SU-DHL-6 (cell line): ENCODE data around the gene MMP23B.

Source experiments
- H2AFZ ChIP-seq: fragments of 200-600 bp; sonication (generic); 2 replicates; pipeline ENCODE4 v1.6.1; 2014; ENCODE audit warnings: low read depth, mild to moderate bottlenecking, moderate library complexity, mixed read lengths, antibody characterized with exemption, low read length; ENCODE audit not compliant: severe bottlenecking
- H3F3A ChIP-seq: fragments of 200-600 bp; shearing (Covaris generic); 2 replicates; pipeline ENCODE4 v1.6.0; 2016; ENCODE audit warnings: antibody characterized with exemption, mild to moderate bottlenecking; ENCODE audit not compliant: insufficient read depth
- H3K27ac ChIP-seq: fragments of 200-600 bp; sonication (generic); 2 replicates; pipeline ENCODE4 v1.5.1; 2016; ENCODE audit warnings: low read depth, mild to moderate bottlenecking, low read length, moderate library complexity, mixed read lengths
- H3K27me3 ChIP-seq: fragments of 200-600 bp; sonication (generic), shearing (Covaris generic); 2 replicates; pipeline ENCODE4 v1.6.0; 2014; ENCODE audit warnings: mild to moderate bottlenecking, low read length
- H3K36me3 ChIP-seq: fragments of 200-600 bp; sonication (generic); 2 replicates; pipeline ENCODE4 v1.6.1; 2014; ENCODE audit warnings: mild to moderate bottlenecking, low read length, mixed read lengths
- H3K4me2 ChIP-seq: fragments of 300-600, 200-600 bp; shearing (Covaris generic), sonication (generic); 2 replicates; pipeline ENCODE4 v1.6.0; 2014; ENCODE audit warnings: low read length, low read depth, mild to moderate bottlenecking; ENCODE audit not compliant: poor library complexity, severe bottlenecking
- H3K4me3 ChIP-seq: fragments of 200-600 bp; sonication (generic); 2 replicates; pipeline ENCODE4 v1.5.1; 2014; ENCODE audit warnings: antibody characterized with exemption, low read length, mild to moderate bottlenecking, mixed read lengths; ENCODE audit not compliant: insufficient read depth, poor library complexity, severe bottlenecking
- H3K79me2 ChIP-seq: fragments of 200-600 bp; sonication (generic); 2 replicates; pipeline ENCODE4 v1.6.1; 2014; ENCODE audit warnings: mild to moderate bottlenecking, low read length, moderate library complexity; ENCODE audit not compliant: insufficient read depth
- H3K9ac ChIP-seq: fragments of 200-600 bp; sonication (generic); 2 replicates; pipeline ENCODE4 v1.7.0; 2014; ENCODE audit warnings: mild to moderate bottlenecking, low read length
- H3K9me2 ChIP-seq: fragments of 200-600 bp; sonication (generic); replicated peaks from 2 replicates; pipeline ENCODE4 v1.6.1; 2014; ENCODE audit warnings: low read length; ENCODE audit not compliant: insufficient read depth
- H3K9me3 ChIP-seq: fragments of 200-600 bp; sonication (generic); 2 replicates; pipeline ENCODE4 v1.6.1; 2014; ENCODE audit warnings: low read length, mixed read lengths; ENCODE audit not compliant: insufficient read depth
- H4K20me1 ChIP-seq: fragments of 200-600 bp; sonication (generic); 2 replicates; pipeline ENCODE4 v1.6.1; 2014; ENCODE audit warnings: low read depth, mild to moderate bottlenecking, antibody characterized with exemption, low read length, moderate library complexity, mixed read lengths
- CTCF ChIP-seq: fragments of 200-600 bp; sonication (generic); IDR thresholded peaks from one replicate; pipeline ENCODE4 v1.5.1; 2017; ENCODE audit warnings: antibody characterized with exemption, mild to moderate bottlenecking, low read length, moderate library complexity; ENCODE audit not compliant: insufficient read depth, poor library complexity, severe bottlenecking
- EZH2phosphoT487 ChIP-seq: fragments of 200-600 bp; sonication (generic), shearing (Covaris generic); conservative IDR thresholded peaks from 2 replicates; pipeline ENCODE4 v1.6.1; 2018; ENCODE audit warnings: mild to moderate bottlenecking, antibody characterized with exemption, low read length, moderate library complexity, mixed read lengths

The MMP23B gene

GRCh38 chr1:1596493-1597274 lies 35.3 kb upstream of the MMP23B start:
- no peak for TF ChIP-seq CTCF
- TF ChIP-seq EZH2phosphoT487, result no peak
- Histone ChIP-seq H3K4me3 (no peak overlapping the region), H3K36me3 (no peaks in the 10 kb centered on the region), H4K20me1 (no peaks in the 10 kb centered on the region), H3K27me3 (no peaks in the 10 kb centered on the region), H3K79me2 (no peaks in the 10 kb centered on the region), H2AFZ (no peak overlapping the region), H3F3A (no peaks in the 10 kb centered on the region), H3K9me3 (no peaks in the 10 kb centered on the region), H3K27ac (no peak overlapping the region), H3K4me2 (no peak overlapping the region), H3K9me2 (no peaks in the 10 kb centered on the region), H3K9ac (no peak overlapping the region)

GRCh38 chr1:1597275-1597930 lies 34.6 kb upstream of the MMP23B start:
- Histone ChIP-seq H3K9ac (no peak overlapping the region), H2AFZ (no peak overlapping the region), H3F3A (no peaks in the 10 kb centered on the region), H3K9me2 (no peaks in the 10 kb centered on the region), H3K9me3 (no peaks in the 10 kb centered on the region), H3K4me3 (no peak overlapping the region), H3K79me2 (no peaks in the 10 kb centered on the region), H3K4me2 (no peak overlapping the region), H3K27me3 (no peaks in the 10 kb centered on the region), H3K36me3 (no peaks in the 10 kb centered on the region), H3K27ac (no peak overlapping the region), H4K20me1 (no peaks in the 10 kb centered on the region)
- TF ChIP-seq CTCF (peak; percentile 12), EZH2phosphoT487 (no peak)

- Histone ChIP-seq H2AFZ (no peak overlapping the region), H3K79me2 (no peaks in the 10 kb centered on the region), H3K27me3 (no peaks in the 10 kb centered on the region), H3K4me3 (no peak overlapping the region), H3K27ac (no peak overlapping the region), H3K4me2 (no peak overlapping the region), H4K20me1 (no peaks in the 10 kb centered on the region), H3K9me3 (no peaks in the 10 kb centered on the region), H3F3A (no peaks in the 10 kb centered on the region), H3K9ac (no peak overlapping the region), H3K9me2 (no peaks in the 10 kb centered on the region), H3K36me3 (no peaks in the 10 kb centered on the region)
- no peak for TF ChIP-seq EZH2phosphoT487
- TF ChIP-seq CTCF, result no peak
Measured at GRCh38 chr1:1598051-1598719, 33.8 kb upstream of the MMP23B start.
